Ureter (tissue), 1 donor: ENCODE results near the gene HMGCS2. TPM values are rescaled to one million over a fixed set of nuclear protein-coding genes. Genes with fewer than 3 reads are reported as not detected.
A peak's percentile ranks its signal among the peaks of the same experiment; 100 is the strongest.
"Not testable (repeated sequence)": the region's sequence is repeated elsewhere in the genome, so short reads cannot be mapped to it uniquely, and the experiment has no call there.

Source experiments
- DNase-seq: peaks from one replicate; pipeline ENCODE4 v3.0.0-alpha.2; 2020; ENCODE audit warnings: low spot score
- total RNA-seq: library from RNA; stranded (reverse); gene quantifications from one replicate; pipeline ENCODE4 v1.2.4, GENCODE V29; 2023
- donor health status: DM: yes; HTN: yes; CAD: no.

Gene HMGCS2
- total RNA-seq, 1 donor from 2014 or later, result 305 TPM

- no peak for DNase-seq
These were observed 36.8 kb downstream of the HMGCS2 start for GRCh38 chr1:119731741-119732430.

GRCh38 chr1:119731060-119731459 is 37.6 kb downstream of the HMGCS2 start:
- no peak for DNase-seq

GRCh38 chr1:119729044-119729443 is 39.7 kb downstream of the HMGCS2 start:
- DNase-seq, result no peak

- no peak for DNase-seq
These were observed 40.7 kb downstream of the HMGCS2 start for GRCh38 chr1:119727991-119728390.

- DNase-seq, result no peak
These were observed 43.1 kb downstream of the HMGCS2 start for GRCh38 chr1:119725626-119726025.

GRCh38 chr1:119724611-119725218 is 44.0 kb downstream of the HMGCS2 start:
- no peak for DNase-seq

GRCh38 chr1:119721896-119722295 is 46.8 kb downstream of the HMGCS2 start:
- no peak for DNase-seq

- no peak for DNase-seq
These were observed 47.8 kb downstream of the HMGCS2 start for GRCh38 chr1:119720866-119721440.

GRCh38 chr1:119718972-119719371 is 49.7 kb downstream of the HMGCS2 start:
- DNase-seq, result no peak

- no peak for DNase-seq
These were observed 50.3 kb downstream of the HMGCS2 start for GRCh38 chr1:119718409-119718808.

- no peak for DNase-seq
These were observed 53.2 kb downstream of the HMGCS2 start for GRCh38 chr1:119715542-119715941.

- DNase-seq, result no peak
These were observed 54.1 kb downstream of the HMGCS2 start for GRCh38 chr1:119714583-119714982.

- no peak for DNase-seq
These were observed 54.8 kb downstream of the HMGCS2 start for GRCh38 chr1:119713749-119714456.

GRCh38 chr1:119713039-119713748 is 55.5 kb downstream of the HMGCS2 start:
- no peak for DNase-seq

GRCh38 chr1:119712342-119713038 is 56.2 kb downstream of the HMGCS2 start:
- DNase-seq, result peak; percentile 88

GRCh38 chr1:119711804-119712341 is 56.8 kb downstream of the HMGCS2 start, which contains the start of gene PHGDH:
PHGDH (plus strand) TSS chr1:119711934; CDS start chr1:119712023, 89 bp downstream.
- peak; percentile 82 for DNase-seq

GRCh38 chr1:119711356-119711803 is 57.3 kb downstream of the HMGCS2 start:
- not testable (repeated sequence) for DNase-seq

GRCh38 chr1:119706599-119706998 is 62.1 kb downstream of the HMGCS2 start:
- not testable (repeated sequence) for DNase-seq

- no peak for DNase-seq
These were observed 64.8 kb downstream of the HMGCS2 start for GRCh38 chr1:119703666-119704450.

- no peak for DNase-seq
These were observed 66.3 kb downstream of the HMGCS2 start for GRCh38 chr1:119702384-119702783.
